ENCODE data around the gene TBCD. TPM values are rescaled to one million over a fixed set of nuclear protein-coding genes. Genes with fewer than 3 reads are reported as not detected.

The TBCD gene
- total RNA-seq, 1 experiment from 2014 or later = 173 TPM

DNA sequence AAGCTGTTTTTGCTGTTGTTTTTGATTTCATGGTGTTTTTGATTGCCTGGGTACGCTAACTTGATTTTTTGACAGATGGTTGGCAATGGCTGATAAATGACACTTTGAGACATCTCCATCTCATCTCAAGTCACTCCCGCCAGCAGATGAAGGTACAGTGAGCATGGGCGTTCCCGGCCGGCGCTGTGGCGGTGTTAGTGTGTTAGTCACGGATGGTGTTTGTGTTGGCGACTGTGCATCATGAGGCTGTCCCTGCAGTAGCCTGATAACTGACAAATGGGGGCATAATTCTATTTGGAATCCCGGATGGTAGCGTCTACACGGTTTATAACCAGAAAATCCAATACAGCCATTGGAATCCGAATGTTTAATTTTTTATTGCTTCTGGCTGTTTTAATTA, 169.6 kb downstream of the TBCD start:
- ChIA-PET POLR2A (no interaction called here), CTCF (no interaction called here)
- Mint-ChIP-seq H3K4me3 (no peak overlapping the region), H3K27me3 (ENCODE audit: low read depth) (no peaks in the 10 kb centered on the region), H3K27ac (no peak overlapping the region), H3K4me1 (no peaks in the 10 kb centered on the region), H3K36me3 (peaks cover 13% of the 10 kb centered on the region), H3K9me3 (no peaks in the 10 kb centered on the region)
- no peak for TF ChIP-seq NFYB (CRISPR knock-in tag; conservative IDR thresholded peaks at IDR 0.05; ENCODE audit: low read depth)
- TF ChIP-seq, protein P1, sequence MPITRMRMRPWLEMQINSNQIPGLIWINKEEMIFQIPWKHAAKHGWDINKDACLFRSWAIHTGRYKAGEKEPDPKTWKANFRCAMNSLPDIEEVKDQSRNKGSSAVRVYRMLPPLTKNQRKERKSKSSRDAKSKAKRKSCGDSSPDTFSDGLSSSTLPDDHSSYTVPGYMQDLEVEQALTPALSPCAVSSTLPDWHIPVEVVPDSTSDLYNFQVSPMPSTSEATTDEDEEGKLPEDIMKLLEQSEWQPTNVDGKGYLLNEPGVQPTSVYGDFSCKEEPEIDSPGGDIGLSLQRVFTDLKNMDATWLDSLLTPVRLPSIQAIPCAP (CRISPR knock-in tag; IDR thresholded peaks at IDR 0.05) = no peak
- TF ChIP-seq ELF4 (CRISPR knock-in tag; IDR thresholded peaks at IDR 0.05; ENCODE audit: low read depth) = no peak
- no peak for TF ChIP-seq NFE2L1 (CRISPR knock-in tag; IDR thresholded peaks at IDR 0.05)
- TF ChIP-seq NR2C2 (CRISPR knock-in tag; IDR thresholded peaks at IDR 0.05) = no peak
- no peak for TF ChIP-seq HMGA2 (CRISPR knock-in tag; IDR thresholded peaks at IDR 0.05)
- TF ChIP-seq ZNF416 (CRISPR knock-in tag; IDR thresholded peaks at IDR 0.05) = no peak
- TF ChIP-seq, protein P2, sequence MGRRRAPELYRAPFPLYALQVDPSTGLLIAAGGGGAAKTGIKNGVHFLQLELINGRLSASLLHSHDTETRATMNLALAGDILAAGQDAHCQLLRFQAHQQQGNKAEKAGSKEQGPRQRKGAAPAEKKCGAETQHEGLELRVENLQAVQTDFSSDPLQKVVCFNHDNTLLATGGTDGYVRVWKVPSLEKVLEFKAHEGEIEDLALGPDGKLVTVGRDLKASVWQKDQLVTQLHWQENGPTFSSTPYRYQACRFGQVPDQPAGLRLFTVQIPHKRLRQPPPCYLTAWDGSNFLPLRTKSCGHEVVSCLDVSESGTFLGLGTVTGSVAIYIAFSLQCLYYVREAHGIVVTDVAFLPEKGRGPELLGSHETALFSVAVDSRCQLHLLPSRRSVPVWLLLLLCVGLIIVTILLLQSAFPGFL (CRISPR knock-in tag; IDR thresholded peaks at IDR 0.05; ENCODE audit: borderline replicate concordance) = no peak
- TF ChIP-seq CBFB (CRISPR knock-in tag; IDR thresholded peaks at IDR 0.05; ENCODE audit: low read depth) = no peak
- TF ChIP-seq ZNF138 (CRISPR knock-in tag; conservative IDR thresholded peaks at IDR 0.05) = no peak
- no peak for TF ChIP-seq ZMAT4 (CRISPR knock-in tag; IDR thresholded peaks at IDR 0.05)
- TF ChIP-seq USF1 (CRISPR knock-in tag; IDR thresholded peaks at IDR 0.05) = no peak
- no peak for TF ChIP-seq IRF2 (CRISPR knock-in tag; IDR thresholded peaks at IDR 0.05; ENCODE audit: borderline replicate concordance, low read depth)
- TF ChIP-seq TEAD4 (CRISPR knock-in tag; IDR thresholded peaks at IDR 0.05) = no peak
- TF ChIP-seq ZNF423 (CRISPR knock-in tag; IDR thresholded peaks at IDR 0.05) = no peak
- TF ChIP-seq, protein P3, sequence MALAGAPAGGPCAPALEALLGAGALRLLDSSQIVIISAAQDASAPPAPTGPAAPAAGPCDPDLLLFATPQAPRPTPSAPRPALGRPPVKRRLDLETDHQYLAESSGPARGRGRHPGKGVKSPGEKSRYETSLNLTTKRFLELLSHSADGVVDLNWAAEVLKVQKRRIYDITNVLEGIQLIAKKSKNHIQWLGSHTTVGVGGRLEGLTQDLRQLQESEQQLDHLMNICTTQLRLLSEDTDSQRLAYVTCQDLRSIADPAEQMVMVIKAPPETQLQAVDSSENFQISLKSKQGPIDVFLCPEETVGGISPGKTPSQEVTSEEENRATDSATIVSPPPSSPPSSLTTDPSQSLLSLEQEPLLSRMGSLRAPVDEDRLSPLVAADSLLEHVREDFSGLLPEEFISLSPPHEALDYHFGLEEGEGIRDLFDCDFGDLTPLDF (CRISPR knock-in tag; IDR thresholded peaks at IDR 0.05) = no peak
- TF ChIP-seq HMGXB4 (CRISPR knock-in tag; IDR thresholded peaks at IDR 0.05) = no peak
- TF ChIP-seq, protein P4, sequence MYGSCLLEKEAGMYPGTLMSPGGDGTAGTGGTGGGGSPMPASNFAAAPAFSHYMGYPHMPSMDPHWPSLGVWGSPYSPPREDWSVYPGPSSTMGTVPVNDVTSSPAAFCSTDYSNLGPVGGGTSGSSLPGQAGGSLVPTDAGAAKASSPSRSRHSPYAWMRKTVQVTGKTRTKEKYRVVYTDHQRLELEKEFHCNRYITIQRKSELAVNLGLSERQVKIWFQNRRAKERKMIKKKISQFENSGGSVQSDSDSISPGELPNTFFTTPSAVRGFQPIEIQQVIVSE (CRISPR knock-in tag; IDR thresholded peaks at IDR 0.05; ENCODE audit: borderline replicate concordance) = no peak
- no peak for DNase-seq (ENCODE audit: low spot score)
- no peak for ATAC-seq

GRCh38 chr17:82922646-82923045, 170.8 kb downstream of the TBCD start:
- DNase-seq (ENCODE audit: low spot score) (no peak), ATAC-seq (no peak)
- TF ChIP-seq, protein P2 (CRISPR knock-in tag; IDR thresholded peaks at IDR 0.05; ENCODE audit: borderline replicate concordance) = no peak
- no peak overlapping the region for H3K27ac Mint-ChIP-seq
- H3K4me3 Mint-ChIP-seq = no peak overlapping the region
- H3K9me3 Mint-ChIP-seq = no peaks in the 10 kb centered on the region
- ChIA-PET POLR2A (no interaction called here), CTCF (no interaction called here)
- no peaks in the 10 kb centered on the region for H3K27me3 Mint-ChIP-seq (ENCODE audit: low read depth)
- peaks cover 25% of the 10 kb centered on the region for H3K36me3 Mint-ChIP-seq
- H3K4me1 Mint-ChIP-seq = no peaks in the 10 kb centered on the region
